HFFc6 (cell line): ENCODE data around the gene ACVR1B. TPM values are rescaled to one million over a fixed set of nuclear protein-coding genes. Genes with fewer than 3 reads are reported as not detected.

ENCODE experiments used
- DNase-seq: peaks from one replicate; pipeline ENCODE4 v3.0.0-alpha.2; 2018
- H3K27ac Mint-ChIP-seq: 2 replicates; pipeline ENCODE4 v1.8.0; 2020; ENCODE audit warnings: mild to moderate bottlenecking, mixed read lengths
- H3K27me3 Mint-ChIP-seq: 2 replicates; pipeline ENCODE4 v1.8.0; 2021; ENCODE audit warnings: mild to moderate bottlenecking, moderate library complexity, mixed read lengths; ENCODE audit not compliant: insufficient read depth
- H3K36me3 Mint-ChIP-seq: 2 replicates; pipeline ENCODE4 v1.8.0; 2021; ENCODE audit warnings: low read depth, mixed read lengths
- H3K4me1 Mint-ChIP-seq: 2 replicates; pipeline ENCODE4 v1.8.0; 2020; ENCODE audit warnings: low read depth, mixed read lengths
- H3K4me3 Mint-ChIP-seq: 2 replicates; pipeline ENCODE4 v1.8.0; 2020; ENCODE audit warnings: mild to moderate bottlenecking, moderate library complexity, mixed read lengths
- H3K9me3 Mint-ChIP-seq: 2 replicates; pipeline ENCODE4 v1.8.0; 2020; ENCODE audit warnings: mild to moderate bottlenecking, mixed read lengths
- CTCF ChIP-seq: fragments of 200-600 bp; sonication (generic); IDR thresholded peaks from 2 replicates; pipeline ENCODE4 v1.5.0; 2021; ENCODE audit warnings: antibody characterized with exemption, mild to moderate bottlenecking
- long read RNA-seq: library from polyadenylated mRNA; unstranded; transcript quantifications from one replicate; pipeline ENCODE4 v2.0.0, GENCODE V29; 2019
- total RNA-seq, 6 experiments: library from RNA; stranded (reverse); fragmentation: NEBNext Ultra II Directional; extraction: Animal tissue kit (Norgen Biotek cat#: 25700); gene quantifications; 2 replicates in 1 of 6; 3 replicates in 5 of 6; pipeline ENCODE4 v1.2.3, GENCODE V29; 2021

ACVR1B gene
- total RNA-seq = 10 to 100 TPM; 13.1 to 15.2 (median 14.0) TPM
- long read RNA-seq, full-length matches to known transcripts = 2 of 2 reads
- long read RNA-seq, partial matches to known transcripts = 0 of 2 reads
- long read RNA-seq, other reads (novel, unspliced or antisense) = 0 of 2 reads

- Mint-ChIP-seq H3K9me3 (peaks cover 3% of the 10 kb centered on the region; the same call in 1 of the 2 replicates), H3K27ac (peak within 1 kb of the TSS; percentile 66), H3K4me1 (peaks cover 50% of the 10 kb centered on the region), H3K4me3 (peak within 1 kb of the TSS; percentile 95), H3K36me3 (no peaks in the 10 kb centered on the region), H3K27me3 (peaks cover 10% of the 10 kb centered on the region)
- TF ChIP-seq CTCF = no peak
- peak; percentile 82 for DNase-seq
Observed at GRCh38 chr12:51951199-51951842, at the start of gene ACVR1B. Gene ACVR1B (plus strand): TSS chr12:51951699. CDS start chr12:51951744, 45 bp downstream.

- peak overlapping the region; percentile 22 for H3K27ac Mint-ChIP-seq
- no peaks in the 10 kb centered on the region for H3K9me3 Mint-ChIP-seq
- peaks cover 2% of the 10 kb centered on the region for H3K27me3 Mint-ChIP-seq
- no peak for DNase-seq
- TF ChIP-seq CTCF = no peak
- H3K4me1 Mint-ChIP-seq = peaks cover 54% of the 10 kb centered on the region
- no peak overlapping the region for H3K4me3 Mint-ChIP-seq
- H3K36me3 Mint-ChIP-seq = no peaks in the 10 kb centered on the region
Observed at GRCh38 chr12:51901881-51902280, 49.6 kb upstream of the ACVR1B start.

- Mint-ChIP-seq H3K4me3 (peak overlapping the region; percentile 59), H3K9me3 (no peaks in the 10 kb centered on the region), H3K27ac (peak overlapping the region; percentile 90), H3K4me1 (peaks cover 50% of the 10 kb centered on the region), H3K36me3 (no peaks in the 10 kb centered on the region), H3K27me3 (peaks cover 4% of the 10 kb centered on the region; the same call in 1 of the 2 replicates)
- no peak for TF ChIP-seq CTCF
- DNase-seq = peak; percentile 67
Observed at GRCh38 chr12:51904951-51905470, 46.5 kb upstream of the ACVR1B start.

- Mint-ChIP-seq H3K27me3 (peaks cover 4% of the 10 kb centered on the region; the same call in 1 of the 2 replicates), H3K4me3 (peak overlapping the region; percentile 59), H3K4me1 (peaks cover 55% of the 10 kb centered on the region), H3K36me3 (no peaks in the 10 kb centered on the region), H3K9me3 (no peaks in the 10 kb centered on the region), H3K27ac (peak overlapping the region; percentile 90)
- peak; percentile 46 for DNase-seq
- TF ChIP-seq CTCF = no peak
Observed at GRCh38 chr12:51905471-51906429, 45.7 kb upstream of the ACVR1B start.

GRCh38 chr12:51906430-51907082, 44.9 kb upstream of the ACVR1B start:
- peaks cover 4% of the 10 kb centered on the region; the same call in 1 of the 2 replicates for H3K27me3 Mint-ChIP-seq
- H3K36me3 Mint-ChIP-seq = no peaks in the 10 kb centered on the region
- H3K4me1 Mint-ChIP-seq = peaks cover 59% of the 10 kb centered on the region
- H3K9me3 Mint-ChIP-seq = no peaks in the 10 kb centered on the region
- TF ChIP-seq CTCF = no peak
- H3K27ac Mint-ChIP-seq = peak overlapping the region; percentile 90
- no peak for DNase-seq
- peak overlapping the region; percentile 29; the same call in 1 of the 2 replicates for H3K4me3 Mint-ChIP-seq
